Measurements from ENCODE around the gene AK4.

DNA sequence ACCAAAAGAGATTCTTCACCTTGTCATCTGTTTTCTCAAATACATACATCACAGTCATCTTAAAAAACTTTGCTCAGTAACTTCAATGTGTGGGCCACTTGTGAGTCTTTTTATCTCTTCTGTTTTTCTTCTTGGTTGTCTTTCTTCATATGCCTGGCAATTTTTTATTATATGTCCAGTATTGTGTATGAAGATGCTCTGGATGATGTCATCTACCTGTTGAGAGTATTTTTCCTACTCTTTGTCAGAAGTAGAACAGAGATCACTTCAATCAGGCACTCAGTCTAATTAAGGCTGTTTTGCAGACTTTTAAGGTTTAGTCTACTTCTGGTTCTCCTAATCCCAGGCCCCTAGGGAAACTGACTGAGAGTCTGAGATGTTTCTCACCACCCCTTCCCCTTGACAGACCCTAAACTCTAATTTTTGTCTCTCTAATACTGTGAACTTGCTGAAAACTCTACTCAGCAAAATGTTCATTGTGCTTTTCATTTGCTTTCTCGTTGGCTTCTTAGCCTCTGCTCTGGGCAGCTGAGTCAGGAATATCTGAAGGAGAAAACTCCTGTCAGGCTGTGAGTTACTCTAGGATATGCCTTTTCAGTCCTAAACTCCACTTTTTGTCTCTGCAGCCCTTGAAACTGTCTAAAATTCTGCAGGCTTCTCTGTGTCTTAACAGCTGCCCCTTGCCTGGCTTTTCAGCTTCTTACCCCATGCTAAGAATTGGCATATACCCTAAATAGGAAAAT lies 128.4 kb downstream of the AK4 start:
- TF ChIP-seq, protein P1, sequence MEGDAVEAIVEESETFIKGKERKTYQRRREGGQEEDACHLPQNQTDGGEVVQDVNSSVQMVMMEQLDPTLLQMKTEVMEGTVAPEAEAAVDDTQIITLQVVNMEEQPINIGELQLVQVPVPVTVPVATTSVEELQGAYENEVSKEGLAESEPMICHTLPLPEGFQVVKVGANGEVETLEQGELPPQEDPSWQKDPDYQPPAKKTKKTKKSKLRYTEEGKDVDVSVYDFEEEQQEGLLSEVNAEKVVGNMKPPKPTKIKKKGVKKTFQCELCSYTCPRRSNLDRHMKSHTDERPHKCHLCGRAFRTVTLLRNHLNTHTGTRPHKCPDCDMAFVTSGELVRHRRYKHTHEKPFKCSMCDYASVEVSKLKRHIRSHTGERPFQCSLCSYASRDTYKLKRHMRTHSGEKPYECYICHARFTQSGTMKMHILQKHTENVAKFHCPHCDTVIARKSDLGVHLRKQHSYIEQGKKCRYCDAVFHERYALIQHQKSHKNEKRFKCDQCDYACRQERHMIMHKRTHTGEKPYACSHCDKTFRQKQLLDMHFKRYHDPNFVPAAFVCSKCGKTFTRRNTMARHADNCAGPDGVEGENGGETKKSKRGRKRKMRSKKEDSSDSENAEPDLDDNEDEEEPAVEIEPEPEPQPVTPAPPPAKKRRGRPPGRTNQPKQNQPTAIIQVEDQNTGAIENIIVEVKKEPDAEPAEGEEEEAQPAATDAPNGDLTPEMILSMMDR (IDR thresholded peaks at IDR 0.05) = no peak
- TF ChIP-seq POLR2A (IDR thresholded peaks at IDR 0.05) = no peak

All from lower leg skin (tissue), 3 donors.